Raji (cell line): ENCODE measurements around the gene FAU.

Experiments
- POLR2A ChIP-seq: IDR thresholded peaks from 2 replicates; pipeline ENCODE4 v1.6.1; 2011; ENCODE audit warnings: low read depth, low read length, control low read depth; ENCODE audit not compliant: insufficient read depth

Gene FAU

DNA sequence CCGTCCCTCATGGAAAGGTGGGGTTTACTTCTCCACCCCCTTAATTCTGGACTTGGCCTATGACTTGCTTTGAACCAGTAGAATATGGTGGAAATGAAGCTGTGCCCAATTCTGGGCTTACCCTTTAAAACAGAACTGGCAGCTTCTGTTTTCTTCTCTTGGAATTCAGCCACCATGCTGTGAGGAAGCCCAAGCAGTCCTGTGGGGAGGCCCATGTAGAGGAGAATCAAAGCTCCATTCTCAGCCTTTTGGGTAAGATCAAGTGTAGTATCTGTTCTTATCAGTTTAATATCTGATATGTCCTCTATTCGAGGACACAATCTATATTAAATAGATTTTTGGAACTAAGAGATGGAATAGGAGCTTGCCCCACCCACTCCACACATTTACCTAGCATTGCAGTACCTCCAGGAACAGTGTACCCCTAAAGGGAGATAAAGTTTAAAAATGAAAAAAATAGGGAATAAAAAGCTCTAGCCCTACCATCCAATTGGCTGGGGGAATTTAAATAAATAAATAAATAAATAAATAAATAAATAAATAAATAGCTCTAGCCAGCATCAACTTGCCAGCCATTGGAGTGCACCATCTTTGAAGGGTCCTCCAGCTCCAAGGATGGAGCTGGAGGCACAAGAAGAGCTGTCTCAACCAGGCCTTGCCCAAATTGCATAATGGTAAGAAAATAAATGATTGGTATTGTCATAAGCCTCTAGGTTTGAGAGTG lies 25.6 kb upstream of the FAU start:
- no peak for TF ChIP-seq POLR2A

DNA sequence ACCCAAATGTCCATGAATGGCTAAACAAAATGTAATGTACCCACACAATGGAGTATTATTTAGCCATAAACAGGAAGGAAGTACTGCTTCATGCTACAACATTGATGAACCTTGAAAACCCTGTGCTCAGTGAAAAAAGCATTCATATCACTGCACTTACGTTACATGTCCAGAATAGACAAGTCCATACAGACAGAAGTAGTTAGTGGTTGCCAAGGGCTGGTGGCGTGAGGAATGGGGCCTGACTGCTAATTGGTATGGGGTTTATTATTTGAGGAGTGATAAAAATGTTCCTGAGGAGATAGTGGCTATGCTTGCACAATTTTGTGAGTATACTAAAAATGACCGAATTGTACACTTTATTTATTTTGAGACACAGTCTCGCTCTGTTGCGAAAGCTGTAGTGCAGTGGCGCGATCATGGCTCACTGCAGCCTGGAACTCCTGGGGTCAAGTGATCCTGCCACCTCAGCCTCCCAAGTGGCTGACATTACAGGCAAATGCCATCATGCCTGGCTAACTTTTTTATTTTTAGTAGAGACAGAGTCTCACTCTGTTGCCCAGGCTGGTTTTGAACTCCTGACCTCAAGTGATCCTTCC lies 20.1 kb upstream of the FAU start:
- TF ChIP-seq POLR2A = no peak

DNA sequence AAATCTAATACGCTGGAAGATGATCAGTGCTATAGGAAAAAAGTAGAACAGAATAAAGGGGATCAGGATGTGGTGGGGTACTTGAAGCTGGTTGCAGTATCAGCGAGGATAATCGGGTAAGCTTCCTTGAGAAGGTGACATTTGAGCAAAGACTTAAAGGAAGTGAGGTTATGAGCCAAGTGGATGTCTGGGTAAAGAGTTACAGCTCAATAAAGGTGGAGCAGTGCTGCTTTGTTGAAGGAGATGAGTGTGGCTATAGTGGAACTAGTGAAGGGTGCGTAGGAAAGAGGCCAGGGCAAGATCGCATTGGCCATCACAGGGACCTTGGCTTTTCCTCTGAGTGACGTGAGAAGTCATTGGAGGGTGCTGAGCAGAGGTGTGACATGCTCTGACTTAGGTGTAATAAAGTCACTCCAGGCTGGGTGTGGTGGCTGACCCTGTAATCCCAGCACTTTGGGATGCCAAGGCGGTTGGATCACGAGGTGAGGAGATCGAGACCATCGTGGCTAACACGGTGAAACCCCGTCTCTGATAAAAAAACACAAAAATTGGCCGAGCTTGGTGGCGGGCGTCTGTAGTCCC lies 14.7 kb upstream of the FAU start:
- no peak for TF ChIP-seq POLR2A

DNA sequence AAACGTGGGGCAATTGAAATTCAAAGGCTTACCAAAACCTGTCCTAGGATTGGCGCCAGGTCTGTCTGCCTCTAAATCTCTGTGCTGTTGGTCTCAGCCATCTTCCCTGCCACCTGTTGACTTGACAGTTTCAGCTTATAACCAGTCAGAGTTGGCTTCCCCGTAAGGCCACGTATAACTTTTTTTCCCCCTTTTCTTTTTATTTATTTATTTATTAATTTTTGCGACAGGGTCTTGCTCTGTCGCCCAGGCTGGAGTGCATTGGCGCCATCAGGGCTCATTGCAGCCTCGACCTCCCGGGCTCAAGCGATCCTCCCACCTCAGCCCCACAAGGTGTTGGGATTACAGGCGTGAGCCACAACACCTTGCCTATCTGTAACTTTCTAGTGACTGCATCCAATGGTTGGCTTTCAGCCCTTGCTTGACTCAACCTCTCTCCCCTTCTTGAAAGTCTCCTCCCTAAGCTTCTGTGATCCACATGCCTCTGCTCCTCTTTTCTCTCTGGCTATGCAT lies 13.8 kb upstream of the FAU start:
- TF ChIP-seq POLR2A = no peak

- peak; percentile 90 for TF ChIP-seq POLR2A
Observed at GRCh38 chr11:65134952-65135632, 13.2 kb upstream of the FAU start.

GRCh38 chr11:65134240-65134951 lies 12.5 kb upstream of the FAU start, which contains the start of gene SYVN1:
Gene SYVN1, minus strand, starts transcription at chr11:65134519. Its CDS starts 918 bp downstream, at chr11:65133601.
- TF ChIP-seq POLR2A = peak; percentile 88

- TF ChIP-seq POLR2A = no peak
Observed at GRCh38 chr11:65133724-65134123, 11.8 kb upstream of the FAU start.

DNA sequence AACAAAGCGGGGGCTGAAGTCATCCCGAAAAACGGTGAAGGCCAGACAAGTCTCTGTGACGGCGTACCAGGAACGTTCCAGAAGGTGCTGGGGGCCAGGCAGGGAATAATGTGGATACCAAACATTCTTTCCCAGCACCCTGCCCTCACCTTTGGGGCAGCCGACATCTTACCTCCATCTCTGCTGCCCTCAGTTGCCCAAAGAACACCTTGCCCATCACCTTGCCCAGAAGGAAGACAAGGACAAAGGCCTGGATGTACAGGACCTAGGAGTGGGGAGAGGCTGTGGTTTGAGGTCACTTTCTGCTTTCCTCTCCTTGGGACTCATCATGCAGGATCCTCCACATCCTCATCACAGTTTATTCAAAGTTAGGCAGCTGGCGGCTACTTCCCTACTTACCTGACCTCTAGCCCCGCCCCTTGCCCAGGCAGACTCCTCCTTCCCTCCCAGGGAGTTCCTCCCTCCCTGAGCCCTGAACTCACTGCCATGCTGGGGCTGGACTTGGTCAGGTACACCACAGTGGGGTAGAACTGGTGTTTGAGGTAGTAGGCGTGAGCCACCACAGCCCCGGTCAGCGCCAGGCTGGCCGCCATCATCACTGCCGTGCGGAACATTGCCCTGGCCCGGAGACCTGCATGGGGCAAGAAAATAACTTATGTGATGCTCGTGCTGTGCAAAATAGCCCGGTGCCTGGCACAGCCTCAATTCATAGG lies 11.2 kb upstream of the FAU start:
- TF ChIP-seq POLR2A = peak; percentile 99

DNA sequence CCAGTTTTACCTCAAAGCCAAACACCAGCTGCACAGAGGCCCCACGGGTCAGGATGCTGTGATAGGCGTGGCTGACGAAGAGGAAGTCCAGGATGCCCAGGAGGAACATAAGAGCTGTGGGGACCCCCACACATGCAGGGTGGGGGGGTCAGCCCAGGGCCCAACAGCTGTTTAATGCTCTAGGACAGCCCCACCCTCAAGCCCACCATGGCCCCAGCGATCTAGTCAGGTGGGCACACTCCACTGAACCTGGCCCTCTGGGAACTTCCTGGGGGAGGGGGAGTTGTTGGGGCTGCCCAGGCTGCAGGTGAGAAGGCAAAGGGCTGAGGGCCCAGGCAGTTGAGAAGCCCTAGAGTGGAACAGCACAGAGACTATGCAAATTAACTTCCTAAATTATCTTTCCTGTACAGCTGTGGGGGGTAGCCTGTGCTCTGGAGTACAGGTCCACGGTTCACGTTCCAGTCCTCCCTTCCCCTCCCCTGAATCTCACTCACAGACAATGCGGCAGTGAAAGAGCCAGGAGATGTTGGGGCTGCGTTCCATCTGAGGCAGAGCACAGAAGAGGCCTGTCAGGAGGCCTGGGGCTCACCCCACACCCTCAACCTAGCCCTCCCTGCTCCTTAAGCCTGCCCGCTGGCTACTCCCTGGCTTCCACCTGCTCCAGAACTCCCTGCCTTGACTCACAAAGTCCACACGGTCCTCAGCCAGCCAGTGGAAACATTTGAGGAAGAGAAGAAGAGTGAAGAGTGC lies 10.5 kb upstream of the FAU start:
- peak; percentile 74 for TF ChIP-seq POLR2A

DNA sequence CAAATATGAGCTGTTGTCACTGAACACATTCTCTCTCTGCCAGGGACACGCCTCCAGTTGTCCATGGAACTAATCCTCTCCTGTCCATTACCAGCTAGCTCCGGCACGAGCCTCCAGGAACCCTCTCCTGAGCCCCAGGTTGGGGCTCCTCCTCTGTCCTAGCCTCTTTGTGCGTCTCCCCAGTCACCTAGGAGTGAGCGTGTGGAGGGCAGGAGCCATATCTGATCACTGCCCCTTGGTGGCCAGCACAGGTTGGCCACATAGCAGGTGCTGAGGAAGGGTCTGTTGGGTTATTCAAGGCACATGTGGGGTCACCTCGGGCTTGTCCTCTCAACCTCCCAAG lies 9.9 kb upstream of the FAU start:
- no peak for TF ChIP-seq POLR2A

- no peak for TF ChIP-seq POLR2A
Observed at GRCh38 chr11:65131417-65131776, 9.5 kb upstream of the FAU start.

DNA sequence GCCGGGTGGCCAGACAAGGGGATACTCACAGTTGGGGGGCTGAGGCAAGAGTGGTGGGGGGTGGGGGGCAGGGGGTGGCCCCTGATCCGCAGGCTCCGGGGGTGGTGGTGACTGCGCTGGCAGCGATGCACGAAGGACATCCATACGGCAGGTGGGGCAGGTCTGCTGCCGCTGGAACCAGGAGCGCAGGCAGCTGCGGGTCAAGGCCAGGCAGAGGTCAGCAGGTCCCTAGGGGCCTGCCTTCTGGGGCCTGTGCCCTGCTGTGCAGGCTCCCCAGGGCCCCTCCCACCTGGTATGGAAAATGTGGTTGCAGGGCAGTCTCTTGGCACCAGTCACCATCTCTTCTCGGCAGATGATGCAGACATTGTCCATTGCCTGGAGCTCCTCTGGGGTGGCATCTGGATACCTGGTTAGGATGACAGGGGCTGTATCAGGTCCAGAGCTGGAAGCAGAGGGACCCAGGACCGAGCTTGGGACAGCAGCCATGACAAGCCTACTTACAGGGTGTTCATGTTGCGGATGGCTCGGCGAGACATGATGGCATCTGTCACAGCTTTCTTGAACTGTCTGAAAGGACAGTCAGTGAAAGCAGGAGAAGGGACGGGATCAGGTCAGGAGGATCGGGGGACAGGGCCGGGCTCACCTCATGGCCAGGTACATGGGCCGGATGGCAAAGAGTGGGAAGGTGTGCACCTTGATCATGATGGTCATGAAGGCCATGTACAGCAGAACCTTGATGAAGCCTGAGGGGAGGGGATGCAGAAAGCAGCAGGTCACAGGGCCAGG lies 8.9 kb upstream of the FAU start:
- no peak for TF ChIP-seq POLR2A
